Choroid plexus epithelial cell (primary cell): ENCODE results near the gene SLX4IP.

Source experiments
- DNase-seq: peaks from one replicate; pipeline ENCODE4 v3.0.0-alpha.2; 2010; ENCODE audit warnings: low read depth
- H3K4me3 ChIP-seq: 2 replicates; pipeline ENCODE4 v1.5.1; 2011; ENCODE audit warnings: low read depth, mild to moderate bottlenecking, control low read depth, low read length, moderate library complexity
- CTCF ChIP-seq: conservative IDR thresholded peaks from 2 replicates; pipeline ENCODE4 v1.5.1; 2011; ENCODE audit warnings: low read depth, mild to moderate bottlenecking, control low read depth, inconsistent platforms, low read length, moderate library complexity

The SLX4IP gene

DNA sequence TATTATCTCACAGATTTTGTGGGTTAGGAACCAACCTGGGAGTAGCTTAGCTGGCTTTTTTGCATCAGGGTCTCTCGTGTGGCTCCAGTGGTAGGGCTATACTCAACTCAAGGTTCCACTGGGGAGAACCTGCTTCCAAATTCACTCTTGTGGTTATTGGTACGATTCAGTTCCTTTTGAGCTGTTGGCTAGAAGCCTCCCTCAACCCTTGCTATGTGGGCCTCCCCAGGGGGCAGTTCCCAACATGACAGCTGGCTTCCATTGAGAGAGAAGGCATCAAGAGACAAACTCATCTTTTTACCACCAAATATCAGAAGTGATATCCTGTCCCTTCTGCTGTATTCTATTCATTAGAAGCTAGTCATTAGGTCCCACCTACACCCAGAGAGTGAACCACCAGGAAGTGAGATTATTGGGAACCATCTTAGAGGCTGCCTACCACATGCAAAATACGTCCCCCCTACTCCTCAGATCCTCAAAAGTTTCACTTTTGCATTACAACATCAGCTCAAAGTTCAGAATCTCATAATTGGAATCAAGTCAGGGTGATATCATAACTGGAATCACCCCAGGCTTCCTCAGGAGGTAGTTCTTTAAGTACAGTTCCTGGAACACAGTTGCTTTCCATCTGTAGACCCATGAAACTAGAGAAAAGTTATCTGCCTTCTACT, 32.0 kb upstream of the SLX4IP start:
- no peak overlapping the region for H3K4me3 ChIP-seq
- no peak for TF ChIP-seq CTCF
- peak; percentile 38 for DNase-seq

- peak; percentile 7 for TF ChIP-seq CTCF
- no peak overlapping the region for H3K4me3 ChIP-seq
- no peak for DNase-seq
Measured at GRCh38 chr20:10404023-10404628, 31.0 kb upstream of the SLX4IP start.

- DNase-seq: no peak
- no peak for TF ChIP-seq CTCF
Measured at GRCh38 chr20:10404959-10405530, 30.1 kb upstream of the SLX4IP start.

GRCh38 chr20:10408108-10408813, 26.8 kb upstream of the SLX4IP start:
- H3K4me3 ChIP-seq: no peak overlapping the region
- TF ChIP-seq CTCF: no peak
- DNase-seq: no peak

More at GRCh38 chr20:10404959-10405530, 30.1 kb upstream of the SLX4IP start:
- H3K4me3 ChIP-seq: no peak overlapping the region

DNA sequence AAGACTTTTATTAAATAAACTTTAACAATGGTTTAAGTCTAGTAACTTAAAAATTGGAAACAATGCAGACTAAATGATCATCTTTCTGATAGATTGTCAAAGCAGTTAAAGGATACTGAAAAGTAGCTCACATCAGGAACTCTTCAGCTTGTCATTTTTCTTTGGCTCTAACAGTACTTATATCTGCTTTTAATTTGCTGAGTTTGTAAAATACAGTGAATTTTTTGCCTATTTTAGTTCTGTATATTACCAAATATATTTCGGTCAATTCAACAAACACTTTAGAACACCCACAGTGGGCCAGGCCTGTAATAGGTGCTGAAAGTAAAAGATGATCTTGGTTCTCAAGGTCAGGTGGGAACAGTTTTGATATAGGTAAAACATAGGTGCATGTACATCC, 23.4 kb upstream of the SLX4IP start:
- no peak for DNase-seq
- no peak overlapping the region for H3K4me3 ChIP-seq
- no peak for TF ChIP-seq CTCF

- no peak overlapping the region for H3K4me3 ChIP-seq
- DNase-seq: peak; percentile 36
- peak; percentile 44 for TF ChIP-seq CTCF
Measured at GRCh38 chr20:10412591-10413408, 22.3 kb upstream of the SLX4IP start.
